ENCODE measurements around the gene PSG6.
"Not testable (repeated sequence)": the region's sequence is repeated elsewhere in the genome, so short reads cannot be mapped to it uniquely, and the experiment has no call there.

Gene PSG6

GRCh38 chr19:42900561-42900960 is 17.1 kb downstream of the PSG6 start:
- DNase-seq: not testable (repeated sequence)

- not testable (repeated sequence) for DNase-seq
These were observed 18.0 kb downstream of the PSG6 start for GRCh38 chr19:42899674-42900073.

GRCh38 chr19:42899110-42899509 is 18.6 kb downstream of the PSG6 start:
- DNase-seq: not testable (repeated sequence)

GRCh38 chr19:42898656-42899055 is 19.0 kb downstream of the PSG6 start:
- not testable (repeated sequence) for DNase-seq

- DNase-seq: not testable (repeated sequence)
These were observed 20.0 kb downstream of the PSG6 start for GRCh38 chr19:42897729-42898128.

- DNase-seq: not testable (repeated sequence)
These were observed 27.2 kb downstream of the PSG6 start for GRCh38 chr19:42890446-42890845.

- DNase-seq: not testable (repeated sequence)
These were observed 29.7 kb downstream of the PSG6 start for GRCh38 chr19:42887876-42888445.

GRCh38 chr19:42882730-42883129 is 35.0 kb downstream of the PSG6 start:
- DNase-seq: not testable (repeated sequence)

GRCh38 chr19:42882010-42882409 is 35.7 kb downstream of the PSG6 start:
- DNase-seq: not testable (repeated sequence)

GRCh38 chr19:42881279-42881678 is 36.4 kb downstream of the PSG6 start:
- DNase-seq: not testable (repeated sequence)

- DNase-seq: not testable (repeated sequence)
These were observed 37.1 kb downstream of the PSG6 start for GRCh38 chr19:42880621-42881020.

GRCh38 chr19:42879613-42880012 is 38.1 kb downstream of the PSG6 start, which contains the start of gene PSG1:
PSG1 (minus strand) TSS chr19:42879713; CDS start chr19:42879581, 132 bp downstream.
- no peak for DNase-seq

GRCh38 chr19:42876596-42876995 is 41.1 kb downstream of the PSG6 start:
- not testable (repeated sequence) for DNase-seq

- not testable (repeated sequence) for DNase-seq
These were observed 41.8 kb downstream of the PSG6 start for GRCh38 chr19:42875881-42876280.

GRCh38 chr19:42874901-42875813 is 42.5 kb downstream of the PSG6 start:
- DNase-seq: not testable (repeated sequence)

- not testable (repeated sequence) for DNase-seq
These were observed 43.6 kb downstream of the PSG6 start for GRCh38 chr19:42874136-42874535.

- DNase-seq: no peak
These were observed 45.1 kb downstream of the PSG6 start for GRCh38 chr19:42872608-42873007.

- no peak for DNase-seq
These were observed 60.2 kb downstream of the PSG6 start for GRCh38 chr19:42857544-42857867.

GRCh38 chr19:42856866-42857543 is 60.7 kb downstream of the PSG6 start:
- DNase-seq: not testable (repeated sequence)

GRCh38 chr19:42854745-42855144 is 62.9 kb downstream of the PSG6 start:
- DNase-seq: not testable (repeated sequence)

GRCh38 chr19:42853231-42853630 is 64.5 kb downstream of the PSG6 start:
- not testable (repeated sequence) for DNase-seq

- DNase-seq: not testable (repeated sequence)
These were observed 64.9 kb downstream of the PSG6 start for GRCh38 chr19:42852821-42853220.
